GM13977 (cell line): ENCODE data around the gene FIS1.
"Not testable (repeated sequence)": the region's sequence is repeated elsewhere in the genome, so short reads cannot be mapped to it uniquely, and the experiment has no call there.

ENCODE experiments used
- DNase-seq: peaks from one replicate; pipeline ENCODE4 v3.0.0; 2012; ENCODE audit warnings: low spot score
- CTCF ChIP-seq: IDR thresholded peaks from 2 replicates; pipeline ENCODE4 v1.5.1; 2012; ENCODE audit warnings: mild to moderate bottlenecking, control low read depth; ENCODE audit not compliant: insufficient read depth; ENCODE audit errors: extremely low read depth, missing control alignments
- in situ Hi-C: fragments of 300-500 bp; cut with MboI; formaldehyde crosslinking; loops from one replicate; pipeline ENCODE4 v1.12.0; 2022; ENCODE audit warnings: low sequenced_read_pairs, low pct_unique_long_range_greater_than_20kb, mixed read lengths, inconsistent platforms; ENCODE audit not compliant: unreplicated experiment

The FIS1 gene

GRCh38 chr7:101201695-101202602 is 42.9 kb downstream of the FIS1 start:
- in situ Hi-C loops: no loop called here
- no peak for DNase-seq
- no peak for TF ChIP-seq CTCF

- in situ Hi-C loops: no loop called here
- no peak for TF ChIP-seq CTCF
- DNase-seq: no peak
These were observed 43.9 kb downstream of the FIS1 start, which contains the start of gene MOGAT3 for GRCh38 chr7:101200862-101201599. TSS of gene MOGAT3 (minus strand) at chr7:101201036. CDS start at chr7:101200854, 182 bp downstream.

- DNase-seq: no peak
- in situ Hi-C loops: no loop called here
These were observed 44.4 kb downstream of the FIS1 start for GRCh38 chr7:101200504-101200861.

GRCh38 chr7:101199522-101199921 is 45.4 kb downstream of the FIS1 start:
- in situ Hi-C loops, DNase-seq: not testable (repeated sequence)

More at GRCh38 chr7:101200504-101200861, 44.4 kb downstream of the FIS1 start:
- TF ChIP-seq CTCF: no peak

- TF ChIP-seq CTCF: no peak
- no peak for DNase-seq
- in situ Hi-C loops: no loop called here
These were observed 46.4 kb downstream of the FIS1 start for GRCh38 chr7:101198476-101198875.

GRCh38 chr7:101197991-101198390 is 46.9 kb downstream of the FIS1 start:
- no peak for TF ChIP-seq CTCF
- no peak for DNase-seq
- in situ Hi-C loops: no loop called here

- DNase-seq: no peak
- in situ Hi-C loops: no loop called here
- TF ChIP-seq CTCF: no peak
These were observed 49.0 kb downstream of the FIS1 start for GRCh38 chr7:101195884-101196283.
